Mucosa of descending colon (tissue), 3 donors: ENCODE data around the gene VSTM2B. TPM values are rescaled to one million over a fixed set of nuclear protein-coding genes. Genes with fewer than 3 reads are reported as not detected.

Experiments
- ATAC-seq: fragments of 200-7000 bp; cut with Tn5 transposase; one replicate; pipeline ENCODE4 v1.9.1; 2020; ENCODE audit warnings: mild to moderate bottlenecking, moderate library complexity
- DNase-seq, 3 donors: peaks; one replicate each; pipeline ENCODE4 v3.0.0-alpha.2; 2020
- H3K36me3 ChIP-seq: fragments of 200-600 bp; one replicate; pipeline ENCODE4 v1.8.0; 2021; ENCODE audit warnings: low read depth, mild to moderate bottlenecking
- H3K4me1 ChIP-seq: fragments of 200-600 bp; one replicate; pipeline ENCODE4 v1.8.0; 2021; ENCODE audit warnings: low read depth, mild to moderate bottlenecking
- H3K4me3 ChIP-seq: fragments of 200-600 bp; one replicate; pipeline ENCODE4 v1.8.0; 2021; ENCODE audit warnings: mild to moderate bottlenecking
- H3K9me3 ChIP-seq: fragments of 200-600 bp; one replicate; pipeline ENCODE4 v1.8.0; 2021; ENCODE audit warnings: mild to moderate bottlenecking
- CTCF ChIP-seq: fragments of 200-600 bp; IDR thresholded peaks from one replicate; pipeline ENCODE4 v1.8.0; 2022; ENCODE audit warnings: antibody characterized with exemption, mild to moderate bottlenecking
- intact Hi-C, 2 donors: fragments of 100-400 bp; cut with DNase I in 1 of 2; cut with micrococcal nuclease in 1 of 2; formaldehyde crosslinking; loops; one replicate each; pipeline versions ENCODE4 v1.11.0 to v1.11.1; 2022; cut with DNase I, micrococcal nuclease
- total RNA-seq, 3 donors: library from RNA; stranded (reverse); fragmentation: NEBNext Ultra II Directional in 2 of 3; extraction: Animal tissue kit (Norgen Biotek cat#: 25700) in 2 of 3; gene quantifications; one replicate each; pipeline versions ENCODE4 v1.2.1 to v1.2.4, GENCODE V29; 2021 to 2023
- donor health status: DM: no; HTN: no; CAD: no; lungs with moderate emphysema.
- donor health status: DM: no; HTN: no; CAD: no.
- donor health status: DM: no; HTN: yes; CAD: no.

Gene VSTM2B
- total RNA-seq, 3 donors from 2014 or later = 0.32 TPM; not detected in 2

DNA sequence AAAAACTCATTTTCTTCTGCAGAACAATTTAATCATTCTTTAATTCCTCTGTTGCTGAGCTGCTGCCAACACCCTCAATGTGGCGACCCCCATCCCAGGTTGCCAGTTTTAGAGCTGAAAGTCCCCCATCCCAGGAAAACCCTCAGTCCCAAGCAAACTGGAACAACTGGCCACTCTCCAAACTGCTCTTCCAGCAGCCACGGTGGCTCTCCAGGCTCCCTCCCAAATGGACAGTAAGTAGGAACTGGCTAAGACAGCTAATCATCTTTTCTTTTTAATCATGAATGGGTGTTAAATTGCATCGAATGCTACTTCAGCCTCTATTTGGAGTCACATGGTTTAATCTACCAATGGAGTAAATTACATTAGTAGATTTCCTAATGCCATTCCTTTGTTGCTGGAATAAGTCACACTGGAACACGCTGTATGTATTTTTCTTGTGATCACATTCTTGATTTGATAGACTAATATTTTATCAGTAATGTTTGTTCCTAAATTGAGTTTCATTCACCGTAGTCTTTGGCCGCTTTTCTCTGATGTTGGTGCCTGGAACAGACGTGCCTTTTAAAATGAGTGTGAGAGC, 33.7 kb upstream of the VSTM2B start:
- Histone ChIP-seq H3K4me1 (no peaks in the 10 kb centered on the region), H3K36me3 (no peaks in the 10 kb centered on the region), H3K9me3 (no peaks in the 10 kb centered on the region), H3K4me3 (no peak overlapping the region)
- DNase-seq = no peak
- TF ChIP-seq CTCF = no peak
- no peak for ATAC-seq
- intact Hi-C loops = no loop called here

DNA sequence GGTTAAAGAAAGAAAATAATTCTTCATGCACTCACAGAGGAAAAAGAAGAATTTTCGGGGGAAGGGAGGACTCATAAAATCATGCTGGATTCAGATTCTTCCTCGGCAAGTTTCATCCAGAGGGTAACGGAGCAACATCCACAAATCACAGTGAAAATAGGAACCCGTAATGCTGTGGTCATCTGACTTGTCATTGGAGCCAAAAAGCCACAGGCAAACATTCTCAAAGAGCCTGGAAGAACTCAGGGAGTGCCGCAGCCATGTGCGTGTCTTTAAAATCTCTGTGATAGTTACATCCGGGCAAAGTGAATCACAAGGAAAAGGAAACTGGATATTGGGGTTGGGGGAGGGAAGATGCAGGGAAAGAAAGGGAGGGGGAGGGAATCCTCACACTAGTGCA, 33.0 kb upstream of the VSTM2B start:
- intact Hi-C loops = no loop called here
- Histone ChIP-seq H3K36me3 (no peaks in the 10 kb centered on the region), H3K9me3 (no peaks in the 10 kb centered on the region), H3K4me3 (no peak overlapping the region), H3K4me1 (no peaks in the 10 kb centered on the region)
- TF ChIP-seq CTCF = no peak
- no peak for DNase-seq
- ATAC-seq = no peak

- H3K36me3 ChIP-seq = no peaks in the 10 kb centered on the region
- DNase-seq (no peak), ATAC-seq (no peak)
- no peaks in the 10 kb centered on the region for H3K9me3 ChIP-seq
- no peak for TF ChIP-seq CTCF
- no peaks in the 10 kb centered on the region for H3K4me1 ChIP-seq
- intact Hi-C loops = no loop called here
- H3K4me3 ChIP-seq = no peak overlapping the region
Measured at GRCh38 chr19:29495091-29495490, 30.7 kb upstream of the VSTM2B start.

GRCh38 chr19:29495901-29496441, 29.8 kb upstream of the VSTM2B start:
- no peak for TF ChIP-seq CTCF
- no peaks in the 10 kb centered on the region for H3K36me3 ChIP-seq
- no peak overlapping the region for H3K4me3 ChIP-seq
- no peaks in the 10 kb centered on the region for H3K9me3 ChIP-seq
- intact Hi-C loops = no loop called here
- ATAC-seq = no peak
- no peak for DNase-seq
- no peaks in the 10 kb centered on the region for H3K4me1 ChIP-seq

DNA sequence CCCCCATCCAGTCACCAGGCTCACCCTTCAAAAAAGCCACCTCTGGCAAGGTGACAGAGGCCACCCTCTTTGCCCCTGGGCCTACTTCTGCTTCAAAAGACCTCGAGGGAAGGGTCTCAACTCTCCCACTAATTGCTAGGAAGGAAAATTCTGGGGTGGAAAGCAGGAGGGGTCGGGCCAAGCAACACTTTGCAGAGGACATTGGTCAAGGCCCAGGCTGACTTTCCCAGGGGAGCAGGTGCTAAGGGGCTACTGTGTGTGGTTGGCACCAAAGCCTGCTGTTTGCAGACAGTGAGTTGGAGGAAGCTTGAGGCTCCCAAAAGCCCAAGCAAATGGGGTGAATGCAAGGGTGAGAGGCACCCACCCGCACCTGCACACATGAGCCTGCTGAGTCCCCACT, 28.6 kb upstream of the VSTM2B start:
- intact Hi-C loops = no loop called here
- Histone ChIP-seq H3K36me3 (no peaks in the 10 kb centered on the region), H3K9me3 (no peaks in the 10 kb centered on the region), H3K4me1 (no peaks in the 10 kb centered on the region), H3K4me3 (no peak overlapping the region)
- no peak for TF ChIP-seq CTCF
- ATAC-seq (no peak), DNase-seq (no peak)
